Heart right ventricle (tissue), 16 donors: ENCODE results near the gene PIMREG. TPM values are rescaled to one million over a fixed set of nuclear protein-coding genes. Genes with fewer than 3 reads are reported as not detected.

Experiments used
- ATAC-seq, 8 donors: fragments of 200-7000 bp; cut with Tn5 transposase; one replicate each; pipeline ENCODE4 v1.9.1; 2020; ENCODE audit warnings: mild to moderate bottlenecking in 8 of 8, moderate library complexity in 8 of 8, moderate number of reproducible peaks in 1 of 8
- DNase-seq, 2 donors: peaks; one replicate each; pipeline ENCODE4 v3.0.0-alpha.2; 2020
- H3K27ac ChIP-seq, 10 donors: fragments of 200-600 bp; sonication (generic) in 2 of 10; one replicate each; pipeline versions ENCODE4 v1.5.0 to v1.8.0; 2020 to 2022; ENCODE audit warnings: mild to moderate bottlenecking in 3 of 10
- H3K27me3 ChIP-seq, 7 donors: fragments of 200-600 bp; one replicate each; pipeline ENCODE4 v1.8.0; 2021 to 2022; ENCODE audit warnings: mild to moderate bottlenecking in 2 of 7
- H3K36me3 ChIP-seq, 9 donors: fragments of 200-600 bp; sonication (generic) in 1 of 9; one replicate each; pipeline versions ENCODE4 v1.5.0 to v1.8.0; 2020 to 2022; ENCODE audit warnings: mild to moderate bottlenecking in 2 of 9
- H3K4me1 ChIP-seq, 9 donors: fragments of 200-600 bp; sonication (generic) in 1 of 9; one replicate each; pipeline versions ENCODE4 v1.5.0 to v1.8.0; 2020 to 2022; ENCODE audit warnings: mild to moderate bottlenecking in 4 of 9
- H3K4me3 ChIP-seq, 10 donors: fragments of 200-600 bp; sonication (generic) in 2 of 10; one replicate each; pipeline versions ENCODE4 v1.5.0 to v1.8.0; 2020 to 2022; ENCODE audit warnings: mild to moderate bottlenecking in 7 of 10, moderate library complexity in 2 of 10
- H3K9me3 ChIP-seq, 11 donors: fragments of 200-600 bp in 10 of 11; sonication (generic) in 2 of 11; one replicate each; pipeline versions ENCODE4 v1.5.0 to v1.8.0; 2013 to 2022; ENCODE audit warnings: mild to moderate bottlenecking in 2 of 11, control low read depth in 1 of 11, moderate library complexity in 1 of 11
- CTCF ChIP-seq, 9 donors: fragments of 200-600 bp; sonication (generic) in 2 of 9; IDR thresholded peaks; one replicate each; pipeline versions ENCODE4 v1.5.0 to v1.8.0; 2021 to 2022; ENCODE audit warnings: antibody characterized with exemption in 9 of 9, mild to moderate bottlenecking in 5 of 9, moderate library complexity in 1 of 9
- WGBS, 2 donors: extraction: QIAGEN DNeasy Blood & Tissue Kit; methylation state at CpG; one replicate each; pipeline ENCODE4 v1.1.7; 2013; ENCODE audit warnings: inconsistent platforms in 1 of 2; 5-methylcytosine and 5-hydroxymethylcytosine counted together
- intact Hi-C, 10 donors: fragments of 100-400 bp; cut with DNase I; formaldehyde crosslinking; loops; one replicate each; pipeline versions ENCODE4 v1.11.1 to v1.14.2; 2022
- polyA plus RNA-seq, 2 donors: library from polyadenylated mRNA; stranded (reverse); fragments of 200-250 nt; gene quantifications; one replicate each; pipeline ENCODE4 v1.2.3, GENCODE V29; 2013
- total RNA-seq, 10 donors: library from RNA; stranded (reverse); fragmentation: NEBNext Ultra II Directional in 3 of 10; extraction: Animal tissue kit (Norgen Biotek cat#: 25700) in 3 of 10; gene quantifications; one replicate each; pipeline versions ENCODE4 v1.2.1 to v1.2.4, GENCODE V29; 2021 to 2023
- donor health status: Arrhythmogenic right ventricular cardiomyopathy.
- donor health status: ischemic (EF 13 %, LVEDD 7.1; RV severe dilation, severe dysfunction).
- donor health status: healthy with polysubstance abuse.
- donor health status: DM: no; HTN: yes; CAD: no.
- donor health status: DM: no; HTN: no; CAD: no.
- donor health status: ischemic (EF 25% LVEDD 6.9; RV normal size, moderate dysfunction).
- donor health status: ischemic (EF 25% LVEDD 5.7; RV mildly dilated, moderate dysfunction).
- donor health status: healthy.
- donor health status: DM: yes; HTN: yes; CAD: no.
- donor health status: Ischemic cardiomyopathy.
- donor health status: ischemic (EF 35%, LVEDD 5.7; RV mildly dilated, moderate dysfunction).
- donor health status: nonischemic (EF 11% LVEDD 7.7; RV severe dilation, severe dysfunction).
- donor health status: DM: yes; HTN: yes; CAD: no.
- donor health status: PGD.
- donor health status: ischemic (EF 29% LVEDD 5.4; RV normal size, mild dysfunction).
- donor health status: nonischemic (EF 23%, LVEDD 6.1; RV moderate dilation, normal function).

PIMREG gene
- total and polyA plus RNA-seq, 12 donors = 0.21 to 4.0 (median 0.54) TPM; not detected in 6

GRCh38 chr17:6498901-6499540 lies 54.8 kb downstream of the PIMREG start:
- intact Hi-C loops = loop anchor here in 1 of 10 donors (10.0 kb wide), 1 partner anchor 56 kb away; the partner anchor contains the start of gene PITPNM3
- TF ChIP-seq CTCF (IDR thresholded peaks at IDR 0.05) = no peak
- Histone ChIP-seq H3K9me3 (no peaks in the 10 kb centered on the region), H3K4me3 (no peak overlapping the region), H3K27me3 (peaks cover 0 to 21% (median 9%) of the 10 kb centered on the region in 7 donors), H3K36me3 (no peaks in the 10 kb centered on the region), H3K27ac (no peak overlapping the region), H3K4me1 (peaks cover 0 to 15% (median 5%) of the 10 kb centered on the region in 9 donors)
- 91% methylated on average over 10 of the region's 10 CpGs for WGBS, 2 donors
- ATAC-seq (no peak), DNase-seq (no peak)

Other genes with a start within 250 kb of the PIMREG start
- not detected for gene AIPL1, start 9.3 kb upstream of the PIMREG start, total RNA-seq
- gene AIPL1, start 9.3 kb upstream of the PIMREG start, polyA plus RNA-seq = under 1 TPM in 1 of 2 donors, not detected in 1; 0.01 TPM
- under 1 TPM; 0.12 to 0.70 (median 0.35) TPM for gene PITPNM3, start 112.1 kb downstream of the PIMREG start, total RNA-seq
- under 1 TPM; 0.17 to 0.37 TPM for gene PITPNM3, start 112.1 kb downstream of the PIMREG start, polyA plus RNA-seq
- gene KIAA0753, start 196.3 kb downstream of the PIMREG start, total RNA-seq = 1 to 10 TPM; 3.6 to 9.9 (median 6.0) TPM
- 1 to 10 TPM; 2.4 to 3.2 TPM for gene KIAA0753, start 196.3 kb downstream of the PIMREG start, polyA plus RNA-seq
- 10 to 100 TPM; 33.3 to 59.2 (median 43.5) TPM for gene TXNDC17, start 196.6 kb downstream of the PIMREG start, total RNA-seq
- gene TXNDC17, start 196.6 kb downstream of the PIMREG start, polyA plus RNA-seq = 100 to 1,000 TPM in 1 of 2 donors, 10 to 100 TPM in 1; 60.4 to 172 TPM
- 10 to 100 TPM in 8 of 10 donors, 1 to 10 TPM in 2; 8.4 to 17.5 (median 14.2) TPM for gene MED31, start 207.2 kb downstream of the PIMREG start, total RNA-seq
- 10 to 100 TPM; 17.5 to 18.6 TPM for gene MED31, start 207.2 kb downstream of the PIMREG start, polyA plus RNA-seq
- gene C17orf100, start 207.3 kb downstream of the PIMREG start, total RNA-seq = 1 to 10 TPM in 1 of 10 donors, under 1 TPM in 8, not detected in 1; 0.30 to 1.2 (median 0.57) TPM
- 1 to 10 TPM in 1 of 2 donors, under 1 TPM in 1; 0.99 to 1.4 TPM for gene C17orf100, start 207.3 kb downstream of the PIMREG start, polyA plus RNA-seq